NCI-H2107 treated with DMSO at 0.1 percent for 48 hours (cell line): ENCODE data around the gene WNT5A.
"Not testable (repeated sequence)": the region's sequence is repeated elsewhere in the genome, so short reads cannot be mapped to it uniquely, and the experiment has no call there.

Source experiments
- DNase-seq: peaks from one replicate; lab custom pipeline; 2025; ENCODE audit not compliant: unreplicated experiment; lab: John Stamatoyannopoulos, UW

Gene WNT5A

DNA sequence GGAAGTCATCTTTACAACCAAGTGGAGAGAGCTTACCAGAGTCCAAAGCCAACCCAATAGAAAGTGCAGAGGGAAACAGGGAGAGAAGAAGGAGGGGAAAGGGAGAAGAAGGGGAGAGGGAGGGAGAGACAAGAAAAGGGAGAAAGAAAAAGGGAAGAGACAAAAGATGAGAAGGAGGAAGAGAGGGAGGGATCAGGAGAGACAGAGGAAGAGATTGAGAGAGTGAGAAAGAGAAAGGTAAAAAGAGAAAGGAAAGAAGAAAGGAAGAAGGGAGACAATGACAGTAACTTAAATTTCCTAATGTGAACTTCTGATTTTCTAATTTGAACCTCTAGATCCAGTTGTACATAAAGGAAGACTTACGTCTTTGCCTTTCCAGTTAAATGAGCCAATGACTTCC lies 20.7 kb upstream of the WNT5A start:
- DNase-seq, result no peak

DNA sequence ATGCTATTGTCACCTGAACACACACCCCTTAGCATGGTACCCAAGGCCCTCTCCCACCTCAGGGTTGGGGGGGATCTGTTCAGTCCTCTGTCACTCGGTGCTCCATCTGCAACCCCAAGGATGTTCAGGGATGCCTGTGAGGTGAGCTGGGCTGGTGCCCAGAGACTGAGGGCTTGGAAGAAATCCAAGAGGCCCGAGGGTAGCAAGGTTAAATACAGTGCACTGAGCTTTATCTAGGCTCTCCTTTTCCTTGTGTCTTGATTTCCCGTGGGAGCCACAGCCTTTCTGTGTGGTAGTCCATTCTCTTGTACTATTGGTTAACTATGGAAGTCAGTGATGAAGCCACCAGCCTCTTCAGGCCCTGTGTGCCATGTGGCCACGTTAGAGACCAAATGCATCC lies 18.7 kb upstream of the WNT5A start:
- DNase-seq, result no peak

DNA sequence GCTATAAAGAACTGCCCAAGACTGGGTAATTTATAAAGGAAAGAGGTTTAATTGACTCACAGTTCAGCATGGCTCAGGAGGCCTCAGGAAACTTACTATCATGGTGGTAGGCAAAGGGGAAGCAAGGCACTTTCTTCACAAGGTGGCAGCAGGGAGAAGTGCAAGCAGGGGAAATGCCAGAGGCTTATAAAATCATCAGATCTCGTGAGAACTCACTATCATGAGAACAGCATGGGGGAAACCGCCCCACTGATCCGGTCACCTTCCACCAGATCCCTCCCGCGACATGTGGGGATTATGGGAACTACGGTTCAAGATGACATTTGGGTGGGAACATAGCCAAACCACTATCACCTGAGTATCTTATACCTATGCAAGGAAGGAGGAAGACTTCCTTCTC lies 18.0 kb upstream of the WNT5A start:
- not testable (repeated sequence) for DNase-seq

DNA sequence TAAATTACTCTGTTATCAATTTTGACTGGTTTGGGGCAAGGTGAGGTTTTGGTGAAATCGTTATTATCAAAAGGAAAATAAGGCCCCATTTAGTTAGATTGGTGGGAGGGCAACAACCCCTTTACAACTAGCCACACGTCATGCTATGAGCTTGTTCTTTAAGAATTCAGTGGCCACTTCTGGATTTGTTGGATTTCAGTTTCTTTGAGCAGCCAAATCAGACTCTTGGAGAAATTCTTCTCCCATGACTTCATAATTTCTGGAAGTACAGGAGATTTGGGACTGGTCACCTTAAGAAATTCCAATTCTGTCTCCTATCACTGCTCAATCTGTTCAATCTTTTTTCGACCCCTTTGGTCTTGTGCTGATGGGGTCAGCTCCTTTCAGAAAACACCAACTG lies 14.8 kb upstream of the WNT5A start:
- no peak for DNase-seq

DNA sequence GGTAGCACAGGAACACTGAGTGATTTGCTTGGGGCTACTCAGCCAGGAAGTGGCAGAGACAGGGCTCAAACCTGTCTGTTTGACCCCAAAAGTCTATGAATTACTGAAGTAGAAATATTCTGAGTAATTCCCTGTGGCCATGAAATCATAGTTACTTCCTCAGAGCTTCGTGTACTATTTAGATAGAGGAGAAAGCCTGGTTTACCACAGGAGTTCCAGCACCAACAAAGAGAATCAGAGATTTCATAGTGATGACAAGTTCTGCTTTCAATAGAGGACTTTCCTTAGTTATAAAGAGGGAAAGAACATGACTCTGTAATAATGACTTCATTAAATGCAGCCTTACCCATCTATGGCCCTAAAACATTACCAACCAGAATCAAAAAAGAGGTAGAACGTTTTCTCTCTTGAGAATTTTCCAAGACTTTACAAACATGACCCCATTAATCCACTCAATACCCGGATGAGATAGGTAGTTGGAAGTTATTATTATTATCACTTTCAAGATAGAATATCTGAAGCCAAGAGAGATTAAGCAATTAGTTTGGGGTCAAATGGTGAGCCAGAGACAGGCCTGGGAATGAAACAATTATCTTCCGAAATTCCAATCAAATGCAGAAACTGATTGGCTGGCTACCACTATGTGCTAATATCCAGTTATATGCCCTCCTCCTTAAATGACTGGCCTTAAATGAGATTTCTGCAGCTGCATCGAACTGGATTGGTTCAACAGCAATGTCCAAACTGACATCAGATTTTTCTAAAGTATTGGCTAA lies 13.6 kb upstream of the WNT5A start:
- no peak for DNase-seq

DNA sequence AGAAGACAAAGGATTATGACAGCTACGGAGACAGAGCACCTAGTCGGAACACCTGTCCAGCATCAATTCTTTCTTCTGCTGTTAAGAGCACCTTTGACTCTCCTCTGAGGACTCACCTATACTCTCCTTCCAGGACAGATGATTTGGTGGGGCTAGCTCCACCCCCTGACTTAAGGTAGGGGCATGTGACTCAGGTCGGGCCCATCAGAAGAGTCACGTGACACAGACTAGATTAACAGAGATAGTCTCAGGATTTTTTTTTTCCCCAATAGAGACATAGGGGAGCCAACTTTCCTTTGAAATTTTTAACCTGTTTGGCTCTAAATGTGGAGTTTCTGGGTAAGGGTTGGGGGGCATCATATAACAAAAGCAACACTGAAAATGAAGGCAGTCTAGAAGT lies 11.4 kb upstream of the WNT5A start:
- DNase-seq, result no peak

DNA sequence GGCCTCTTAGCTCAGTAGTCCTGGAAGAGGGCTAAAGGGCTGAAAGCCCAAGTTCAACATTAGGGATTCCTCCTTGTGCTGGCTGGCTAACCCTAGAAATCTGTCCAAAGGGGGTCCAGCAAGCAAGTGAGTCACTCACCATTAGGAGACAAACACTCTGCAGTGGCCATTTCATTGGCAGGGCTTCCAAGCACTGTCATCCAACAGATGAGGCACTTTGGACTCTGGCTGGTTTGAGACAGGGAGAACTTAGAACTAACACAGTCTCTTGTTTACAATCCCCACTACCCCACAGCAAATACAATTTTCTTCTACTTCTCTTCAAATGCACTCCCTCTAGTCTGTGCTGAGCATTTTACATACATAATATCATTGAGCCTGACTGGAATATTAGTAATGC lies 10.1 kb upstream of the WNT5A start:
- DNase-seq, result no peak

DNA sequence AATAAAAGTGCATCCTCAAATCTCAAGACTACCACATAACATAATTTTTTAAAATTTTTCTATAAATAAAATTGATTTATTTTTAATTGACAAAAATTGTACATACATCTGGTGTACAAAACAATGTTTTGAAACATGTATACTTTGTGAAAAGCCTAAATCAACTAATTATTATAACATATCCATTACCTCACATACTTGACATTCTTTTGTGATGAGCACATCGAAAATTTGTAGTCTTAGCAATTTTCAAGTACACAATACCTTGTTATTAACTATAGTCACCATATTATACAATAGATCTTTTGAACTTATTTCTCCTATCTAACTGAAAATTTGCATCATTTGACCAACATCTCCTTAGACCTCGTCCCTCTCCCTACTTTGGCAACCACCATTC lies 7.9 kb upstream of the WNT5A start:
- DNase-seq, result no peak

DNA sequence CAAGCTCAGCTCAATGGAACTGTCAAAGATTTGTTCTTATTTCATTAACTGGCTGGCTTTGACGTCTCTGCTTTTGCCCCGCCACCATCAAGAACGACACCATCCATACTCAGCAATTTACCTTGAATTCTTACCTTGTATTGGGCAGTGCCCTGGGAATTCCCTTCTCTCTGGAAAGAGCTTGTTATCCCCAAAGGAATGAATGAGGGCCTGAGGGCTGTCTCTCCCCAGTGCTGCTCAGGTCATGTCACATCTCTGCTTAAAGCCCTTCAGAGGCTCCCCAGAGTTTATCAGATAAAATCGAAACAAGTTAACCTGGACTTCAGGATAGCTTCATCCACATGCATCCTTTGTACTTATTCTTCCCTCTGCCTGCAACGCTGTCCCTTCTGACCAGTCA lies 5.9 kb upstream of the WNT5A start:
- DNase-seq, result no peak

DNA sequence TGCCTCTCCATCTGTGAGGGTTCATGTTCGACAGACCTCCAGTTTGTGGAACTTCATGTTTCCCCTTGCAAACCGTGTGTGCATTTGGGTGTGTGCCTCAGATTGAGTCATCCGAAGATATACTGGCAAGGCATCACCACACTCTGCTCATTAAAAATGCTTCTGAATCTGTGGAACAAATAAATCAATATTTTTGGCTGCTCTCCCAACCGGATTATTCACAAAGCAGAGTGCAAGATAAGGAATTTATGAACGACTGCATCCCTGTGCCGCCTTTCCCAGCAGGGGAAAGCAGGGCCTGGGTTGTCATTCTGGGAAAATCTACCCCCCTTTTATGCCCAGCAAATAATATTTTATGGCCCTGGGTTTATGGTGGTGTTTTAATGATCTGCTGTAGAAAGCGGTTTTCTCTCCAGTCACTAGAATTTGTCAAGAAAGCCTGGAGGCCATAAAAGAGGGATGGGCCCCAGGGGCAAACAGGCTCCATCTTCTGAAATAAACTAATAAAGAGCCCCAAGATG lies 4.2 kb upstream of the WNT5A start:
- no peak for DNase-seq

DNA sequence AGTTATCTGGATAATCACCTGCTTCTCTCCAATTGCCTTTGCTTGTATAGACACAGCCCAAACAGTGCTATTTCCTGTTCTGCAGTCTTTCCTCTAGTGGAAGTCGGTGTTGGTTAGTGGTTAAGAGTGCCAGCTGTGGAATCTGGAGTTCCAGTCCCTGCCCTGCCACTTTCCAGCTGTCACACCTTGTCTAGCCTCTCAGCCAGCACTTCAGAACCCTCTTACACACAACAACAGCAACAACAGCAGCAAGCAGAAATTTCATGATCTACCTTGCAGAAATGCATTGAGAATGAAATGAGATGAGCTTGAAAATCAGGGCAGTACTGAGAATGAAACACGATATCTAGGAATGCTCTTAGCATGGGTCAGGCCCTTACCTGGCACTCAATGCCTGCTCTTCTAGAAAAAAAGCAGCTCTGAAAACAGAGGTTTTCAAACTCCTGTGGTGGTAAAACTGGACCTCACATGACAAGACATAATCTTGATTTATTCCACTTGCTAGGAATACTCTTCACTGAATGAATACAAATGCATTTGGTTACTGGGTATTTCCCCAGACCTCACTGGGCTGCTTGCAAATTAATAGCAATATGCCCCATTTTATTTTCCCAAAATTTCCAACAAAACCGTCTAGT lies 3.3 kb upstream of the WNT5A start:
- DNase-seq, result no peak

DNA sequence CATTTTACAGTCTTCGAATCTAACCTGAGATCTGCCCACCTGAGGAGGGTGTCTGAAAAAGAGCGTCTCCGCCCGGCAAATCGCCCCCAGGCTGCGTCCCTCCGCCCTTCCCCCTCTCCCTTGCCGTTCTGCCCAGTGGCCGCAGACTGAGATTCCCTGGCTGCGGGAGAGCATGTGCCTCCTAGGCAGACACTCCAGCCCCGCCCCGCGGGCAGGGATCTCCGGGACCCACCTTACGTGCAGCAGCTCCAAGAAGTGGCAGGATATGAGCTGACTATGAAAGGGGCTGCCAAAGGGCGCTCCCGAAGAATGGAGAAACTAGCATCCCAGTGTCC lies 2.7 kb upstream of the WNT5A start:
- DNase-seq, result no peak

DNA sequence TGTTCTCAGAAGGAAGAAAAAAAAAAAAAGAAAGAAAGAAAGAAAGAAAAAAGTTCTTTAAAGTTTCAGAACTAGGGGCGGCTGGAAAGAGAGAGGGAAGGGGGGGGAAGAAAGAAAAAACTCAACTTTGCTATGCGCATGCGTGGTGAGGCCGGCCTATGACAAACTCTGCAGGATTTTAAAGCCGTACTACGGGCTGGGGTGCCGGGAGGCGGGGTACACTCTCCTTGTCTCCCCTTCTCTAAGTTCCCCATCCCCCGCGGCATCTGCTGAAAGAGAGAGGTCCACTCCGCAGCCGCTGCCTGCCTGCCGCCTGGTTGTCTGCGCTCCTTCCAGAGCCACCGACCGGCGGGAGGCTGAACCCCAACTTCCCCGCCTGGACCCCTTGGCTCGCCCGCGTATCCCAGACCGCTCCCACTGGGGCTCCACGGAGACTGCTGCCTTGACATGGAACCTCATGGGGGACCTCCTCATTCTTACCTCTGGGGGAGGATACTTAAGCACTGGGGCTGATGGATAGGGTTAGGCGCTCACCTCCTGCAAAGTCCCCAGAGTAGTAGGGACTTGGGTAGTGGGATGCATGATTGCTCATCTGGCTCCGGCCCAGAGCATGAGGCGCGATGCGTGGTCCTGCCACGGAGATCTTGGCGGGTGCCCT lies 1.4 kb upstream of the WNT5A start:
- DNase-seq, result no peak

DNA sequence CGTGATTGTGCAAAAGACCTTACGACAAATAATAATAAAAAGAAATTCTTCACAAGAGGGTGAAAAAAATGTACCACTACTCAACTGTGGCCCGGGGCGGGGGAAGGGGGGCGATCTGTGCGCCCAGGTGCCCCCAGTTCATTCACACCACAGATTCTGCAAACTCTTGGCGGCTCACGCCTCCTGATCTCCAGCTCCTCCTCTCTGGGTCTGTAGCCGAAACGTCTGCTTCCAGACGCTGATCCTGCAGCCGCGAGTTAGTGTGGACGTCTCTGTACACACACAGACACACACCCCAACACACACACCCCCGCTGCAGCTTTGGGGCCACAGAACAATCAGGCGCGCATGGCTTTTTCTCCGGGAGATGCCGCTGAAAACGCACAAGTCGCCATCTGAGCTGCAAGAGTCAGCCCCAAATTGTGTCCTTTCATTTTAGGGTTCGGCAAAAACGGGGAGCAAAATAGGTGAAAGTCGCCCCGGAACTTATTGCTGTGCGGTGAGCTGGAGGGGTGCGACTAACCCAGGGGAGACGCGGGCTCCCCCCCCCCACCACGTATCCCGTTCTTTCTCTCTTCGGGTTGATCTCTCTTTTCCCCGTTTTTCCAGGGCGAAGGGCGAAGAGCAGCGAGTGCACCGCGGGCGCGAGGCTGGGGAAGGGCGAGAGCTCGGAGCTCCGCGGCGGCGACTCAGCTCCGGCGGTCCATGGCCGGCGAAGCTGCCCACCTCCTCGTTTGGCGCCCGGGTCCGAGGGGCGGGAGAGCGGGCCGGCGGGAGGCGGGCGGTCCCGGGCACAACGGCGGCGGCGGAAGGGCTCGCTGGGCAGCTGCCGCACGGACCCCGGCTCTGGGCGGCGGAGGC lies 505 bp upstream of the WNT5A start:
- no peak for DNase-seq

DNA sequence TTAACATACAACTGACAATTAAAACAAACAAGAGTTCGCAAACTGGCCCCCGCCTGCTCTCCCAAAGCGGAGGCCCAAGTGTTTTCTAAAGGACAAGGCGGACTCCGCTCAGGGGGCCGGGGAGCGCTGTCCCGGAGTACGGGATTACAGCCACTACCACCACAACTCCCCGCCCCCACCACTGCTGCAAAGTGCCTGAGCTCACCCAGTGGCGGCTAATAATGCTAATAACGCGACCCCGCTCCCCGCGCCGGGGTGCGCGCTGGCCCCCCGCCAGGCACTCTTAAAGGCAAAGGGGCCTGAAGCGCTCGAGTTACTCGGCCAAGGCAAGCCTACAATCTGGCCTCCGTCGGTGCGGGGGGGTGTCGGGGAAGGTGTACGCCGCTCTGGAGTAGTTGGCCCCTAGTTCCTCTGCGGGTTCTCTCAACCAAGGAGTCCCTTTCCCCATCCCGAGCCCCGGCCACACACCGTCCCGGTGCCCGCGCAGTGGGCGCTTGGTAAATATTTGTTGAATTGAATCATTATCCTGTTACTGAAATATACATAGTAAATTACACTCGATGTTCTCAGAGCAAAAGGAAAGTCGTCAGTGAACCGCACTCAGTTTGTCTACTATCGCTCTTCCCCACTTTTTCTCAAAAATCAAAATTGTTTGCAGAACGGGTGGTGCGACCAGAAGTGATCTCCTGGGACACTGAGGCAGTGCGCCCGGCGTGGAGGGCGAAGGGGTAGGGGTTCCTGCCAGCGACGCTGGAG lies 827 bp downstream of the WNT5A start:
- no peak for DNase-seq

DNA sequence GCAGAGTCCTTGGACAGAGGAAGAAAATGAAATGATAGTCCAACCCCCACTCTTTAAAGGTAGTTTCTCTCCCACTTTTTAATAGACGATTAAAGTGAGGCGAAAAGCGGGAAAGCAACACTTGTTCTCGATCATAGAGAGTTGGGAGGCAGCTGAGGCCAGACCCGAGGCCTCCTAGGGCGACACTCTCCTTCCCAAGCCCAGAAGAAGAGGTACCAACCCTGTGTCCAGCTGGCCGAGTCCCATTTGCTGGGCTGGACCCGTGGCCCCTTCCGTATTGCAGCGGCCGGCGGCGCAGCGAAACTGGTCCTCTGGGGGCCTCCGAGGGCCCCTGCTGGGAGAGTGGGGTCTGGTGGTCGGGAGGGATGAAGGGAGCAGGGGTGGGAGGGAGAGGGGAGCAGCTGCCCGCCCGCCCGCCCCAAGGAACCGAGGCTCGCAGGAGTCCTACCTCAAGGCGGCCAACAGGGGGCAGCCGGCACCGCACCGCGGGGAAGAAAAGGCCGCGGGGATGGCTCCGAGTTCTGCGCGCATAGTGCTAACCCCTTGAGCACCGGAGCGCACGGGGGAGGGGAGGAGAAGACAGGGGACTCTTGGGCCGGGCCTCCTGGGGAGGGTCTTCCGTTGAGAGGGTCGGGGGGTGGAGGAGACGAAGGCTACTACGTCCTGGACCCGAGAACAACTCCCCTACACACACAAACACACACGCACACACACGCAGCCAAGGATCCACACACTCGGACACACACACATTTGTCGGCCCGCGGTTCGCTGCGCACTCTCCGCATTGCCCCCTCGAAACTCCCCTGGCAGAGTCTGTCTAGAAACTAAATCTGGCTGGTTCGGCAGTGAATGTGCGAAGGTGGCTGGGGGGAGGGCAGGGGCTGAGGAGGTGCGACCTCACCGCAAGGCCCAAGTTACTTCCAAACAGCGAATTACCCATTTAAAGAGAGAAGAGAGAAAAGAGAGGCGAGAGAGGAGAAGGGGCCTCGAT lies 2.0 kb downstream of the WNT5A start:
- no peak for DNase-seq

DNA sequence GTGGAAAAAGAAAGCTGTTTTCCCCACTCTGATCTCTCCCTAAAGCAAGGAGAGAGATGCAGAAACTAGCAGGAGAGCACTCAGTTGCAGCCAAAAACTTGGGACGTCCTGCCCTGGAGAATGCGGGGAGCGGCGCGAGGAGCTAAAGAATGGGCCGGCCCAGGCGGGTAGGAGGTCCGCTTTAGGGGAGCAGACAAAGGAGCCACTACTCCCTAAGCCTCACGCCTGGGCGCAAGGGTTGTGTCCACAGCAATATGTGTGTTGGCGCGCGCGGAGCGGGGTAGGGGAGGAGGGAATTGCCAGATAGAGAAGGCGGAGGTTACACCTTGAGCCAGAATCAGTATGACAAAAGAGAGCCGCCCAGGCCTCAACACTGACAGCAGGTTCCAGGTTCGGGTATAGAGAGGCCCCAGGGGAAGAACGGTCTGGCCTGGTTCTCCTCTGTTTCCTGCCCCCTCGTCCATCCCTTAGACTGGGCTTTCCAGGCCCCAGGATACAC lies 2.9 kb downstream of the WNT5A start:
- no peak for DNase-seq

DNA sequence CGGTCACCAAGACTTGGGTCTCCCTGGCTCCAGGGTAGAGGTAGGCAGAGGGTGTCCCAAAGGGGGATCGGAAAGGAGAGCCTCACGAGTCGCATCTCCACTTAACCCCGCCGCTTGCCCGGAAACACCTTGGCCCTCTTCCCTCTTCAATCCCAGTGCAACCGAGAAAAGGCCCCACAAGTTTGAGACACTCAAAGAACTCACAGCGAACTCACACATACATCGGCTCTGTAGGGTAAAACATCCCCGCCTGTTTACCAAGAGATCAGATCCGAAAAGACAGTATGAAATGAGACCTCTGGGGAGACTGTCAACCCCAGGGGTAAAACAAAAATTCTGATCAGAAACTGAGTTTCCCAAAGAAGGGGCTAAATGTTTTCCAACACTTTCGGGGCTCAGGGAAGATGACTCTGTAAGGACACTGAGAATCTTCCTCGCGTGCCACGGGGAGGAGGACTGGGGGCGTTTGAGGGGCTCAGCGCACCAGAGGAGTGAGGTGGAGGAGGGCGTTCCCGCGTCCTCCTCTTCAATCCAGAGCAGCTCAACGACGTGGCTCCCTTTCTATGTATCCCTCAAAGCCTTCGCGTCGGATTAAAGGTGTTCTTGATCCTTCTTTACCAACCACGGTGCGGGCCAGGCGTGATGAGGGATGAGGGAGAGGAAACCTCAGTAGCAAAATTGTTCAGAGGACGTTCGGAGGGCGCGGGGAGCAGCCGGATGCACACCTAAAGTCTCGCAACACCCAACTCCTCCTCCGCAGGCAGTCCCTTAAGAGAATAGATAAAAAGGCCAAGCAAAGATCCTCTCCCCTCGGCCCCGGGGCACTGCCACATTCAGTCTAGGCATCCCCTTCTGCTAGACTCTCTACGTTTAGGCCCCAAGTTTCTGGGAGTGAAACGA lies 3.7 kb downstream of the WNT5A start:
- no peak for DNase-seq
